NCI-H2107 treated with DMSO at 0.1 percent for 48 hours (cell line): ENCODE measurements around the gene AKR1B1.

ENCODE experiments used
- DNase-seq: peaks from one replicate; lab custom pipeline; 2025; ENCODE audit not compliant: unreplicated experiment; lab: John Stamatoyannopoulos, UW

The AKR1B1 gene

GRCh38 chr7:134470864-134471263, 12.0 kb upstream of the AKR1B1 start:
- DNase-seq, result no peak

- no peak for DNase-seq
Observed at GRCh38 chr7:134469622-134470021, 10.7 kb upstream of the AKR1B1 start.

GRCh38 chr7:134468475-134468874, 9.6 kb upstream of the AKR1B1 start:
- DNase-seq, result no peak

GRCh38 chr7:134468054-134468453, 9.2 kb upstream of the AKR1B1 start:
- no peak for DNase-seq

- no peak for DNase-seq
Observed at GRCh38 chr7:134465491-134465890, 6.6 kb upstream of the AKR1B1 start.

GRCh38 chr7:134464496-134464895, 5.6 kb upstream of the AKR1B1 start:
- no peak for DNase-seq

- no peak for DNase-seq
Observed at GRCh38 chr7:134463751-134464150, 4.9 kb upstream of the AKR1B1 start.

- no peak for DNase-seq
Observed at GRCh38 chr7:134462337-134462925, 3.5 kb upstream of the AKR1B1 start.

- no peak for DNase-seq
Observed at GRCh38 chr7:134461916-134462315, 3.0 kb upstream of the AKR1B1 start.

- no peak for DNase-seq
Observed at GRCh38 chr7:134459981-134460380, 1.1 kb upstream of the AKR1B1 start.

GRCh38 chr7:134458341-134458805, 527 bp downstream of the AKR1B1 start:
- peak; percentile 15 for DNase-seq

GRCh38 chr7:134457210-134457609, 1.7 kb downstream of the AKR1B1 start:
- no peak for DNase-seq

- no peak for DNase-seq
Observed at GRCh38 chr7:134454277-134454676, 4.6 kb downstream of the AKR1B1 start.

GRCh38 chr7:134453518-134453917, 5.4 kb downstream of the AKR1B1 start:
- DNase-seq, result no peak

GRCh38 chr7:134452991-134453473, 5.9 kb downstream of the AKR1B1 start:
- no peak for DNase-seq

- DNase-seq, result no peak
Observed at GRCh38 chr7:134452419-134452838, 6.5 kb downstream of the AKR1B1 start.

GRCh38 chr7:134451656-134452055, 7.2 kb downstream of the AKR1B1 start:
- no peak for DNase-seq

- DNase-seq, result no peak
Observed at GRCh38 chr7:134450294-134451000, 8.5 kb downstream of the AKR1B1 start.

GRCh38 chr7:134449680-134450079, 9.2 kb downstream of the AKR1B1 start:
- DNase-seq, result no peak

- no peak for DNase-seq
Observed at GRCh38 chr7:134448356-134449229, 10.3 kb downstream of the AKR1B1 start.

GRCh38 chr7:134447383-134447782, 11.5 kb downstream of the AKR1B1 start:
- DNase-seq, result no peak

- no peak for DNase-seq
Observed at GRCh38 chr7:134446923-134447322, 12.0 kb downstream of the AKR1B1 start.
